Cardiac muscle cell (in vitro differentiated cells and primary cell): ENCODE measurements around the gene R3HDM2. TPM values are rescaled to one million over a fixed set of nuclear protein-coding genes. Genes with fewer than 3 reads are reported as not detected.

Experiments
- DNase-seq, 2 donors: peaks; one replicate each; pipeline versions ENCODE4 v3.0.0 to v3.0.0-alpha.2; 2010 to 2017; ENCODE audit warnings: low read depth in 1 of 2, low spot score in 1 of 2
- H3K27ac ChIP-seq: fragments of 200-600 bp; sonication (generic); 2 replicates; pipeline ENCODE4 v1.5.1; 2016
- H3K27me3 ChIP-seq: fragments of 200-600 bp; sonication (generic); 2 replicates; pipeline ENCODE4 v1.6.0; 2016; ENCODE audit warnings: control low read depth
- H3K36me3 ChIP-seq: fragments of 200-600 bp; sonication (generic); 2 replicates; pipeline ENCODE4 v1.5.1; 2016; ENCODE audit warnings: control low read depth
- H3K4me1 ChIP-seq: fragments of 200-600 bp; sonication (generic); 2 replicates; pipeline ENCODE4 v1.8.1; 2017; ENCODE audit warnings: low read depth, mild to moderate bottlenecking, mixed run types
- H3K4me3 ChIP-seq: fragments of 200-600 bp; sonication (generic); 2 replicates; pipeline ENCODE4 v1.5.1; 2016; ENCODE audit warnings: mild to moderate bottlenecking
- H3K9me3 ChIP-seq: fragments of 200-600 bp; sonication (generic); 2 replicates; pipeline ENCODE4 v1.5.1; 2017; ENCODE audit warnings: low read depth, mild to moderate bottlenecking, control low read depth
- CTCF ChIP-seq: IDR thresholded peaks from 2 replicates; pipeline ENCODE4 v1.5.1; 2012; ENCODE audit warnings: low read depth, mild to moderate bottlenecking, low read length
- polyA plus RNA-seq: library from polyadenylated mRNA; unstranded; fragments of >200 nt; fragmentation: Nextera tagmentation; extraction: Ambion mirVana; gene quantifications from 2 replicates; pipeline ENCODE4 v1.2.1, GENCODE V29; 2016
- total RNA-seq: library from RNA; depleted of rRNA; stranded (reverse); fragments of >200 nt; gene quantifications from 2 replicates; pipeline ENCODE4 v1.2.3, GENCODE V29; 2016

Gene R3HDM2
- total and polyA plus RNA-seq, 2 experiments from 2014 or later: 23.3 to 59.9 TPM

- H3K27me3 ChIP-seq: peaks cover 7% of the 10 kb centered on the region
- H3K27ac ChIP-seq: no peak overlapping the region
- H3K4me1 ChIP-seq: no peaks in the 10 kb centered on the region
- no peaks in the 10 kb centered on the region for H3K36me3 ChIP-seq
- no peak for TF ChIP-seq CTCF
- H3K4me3 ChIP-seq: no peak overlapping the region
- no peaks in the 10 kb centered on the region for H3K9me3 ChIP-seq
- DNase-seq: no peak
These were observed 33.7 kb upstream of the R3HDM2 start for GRCh38 chr12:57464569-57464968.

- H3K4me3 ChIP-seq: no peak overlapping the region
- DNase-seq: no peak
These were observed 32.0 kb upstream of the R3HDM2 start for GRCh38 chr12:57462912-57463253.

GRCh38 chr12:57462251-57462911 lies 31.5 kb upstream of the R3HDM2 start:
- Histone ChIP-seq H3K27me3 (peaks cover 7% of the 10 kb centered on the region), H3K4me3 (peak overlapping the region; percentile 46), H3K27ac (peak overlapping the region; percentile 27), H3K9me3 (no peaks in the 10 kb centered on the region), H3K36me3 (no peaks in the 10 kb centered on the region), H3K4me1 (peaks cover 4% of the 10 kb centered on the region)
- DNase-seq: peak; percentile 89 to 91
- peak; percentile 97 for TF ChIP-seq CTCF

More at GRCh38 chr12:57462912-57463253, 32.0 kb upstream of the R3HDM2 start:
- H3K27me3 ChIP-seq: peaks cover 7% of the 10 kb centered on the region
- H3K9me3 ChIP-seq: no peaks in the 10 kb centered on the region
- peaks cover 4% of the 10 kb centered on the region for H3K4me1 ChIP-seq
- H3K36me3 ChIP-seq: no peaks in the 10 kb centered on the region
- no peak overlapping the region for H3K27ac ChIP-seq
- TF ChIP-seq CTCF: no peak

GRCh38 chr12:57461917-57462250 lies 31.0 kb upstream of the R3HDM2 start:
- Histone ChIP-seq H3K4me3 (peak overlapping the region; percentile 46), H3K4me1 (peaks cover 4% of the 10 kb centered on the region), H3K27me3 (peaks cover 7% of the 10 kb centered on the region), H3K27ac (no peak overlapping the region), H3K36me3 (no peaks in the 10 kb centered on the region), H3K9me3 (no peaks in the 10 kb centered on the region)
- DNase-seq: no peak
- no peak for TF ChIP-seq CTCF

- TF ChIP-seq CTCF: no peak
- Histone ChIP-seq H3K4me3 (peak overlapping the region; percentile 46), H3K4me1 (peaks cover 4% of the 10 kb centered on the region), H3K27me3 (peaks cover 7% of the 10 kb centered on the region), H3K9me3 (no peaks in the 10 kb centered on the region), H3K36me3 (no peaks in the 10 kb centered on the region), H3K27ac (no peak overlapping the region)
- DNase-seq: peak; percentile 49 to 71
These were observed 30.6 kb upstream of the R3HDM2 start for GRCh38 chr12:57461276-57461916.
